GM12801 (cell line): ENCODE measurements around the gene NUP160.

Source experiments
- CTCF ChIP-seq: IDR thresholded peaks from one replicate; pipeline ENCODE4 v1.5.1; 2011; ENCODE audit warnings: control low read depth; ENCODE audit not compliant: insufficient read length; ENCODE audit errors: extremely low read depth

Gene NUP160

DNA sequence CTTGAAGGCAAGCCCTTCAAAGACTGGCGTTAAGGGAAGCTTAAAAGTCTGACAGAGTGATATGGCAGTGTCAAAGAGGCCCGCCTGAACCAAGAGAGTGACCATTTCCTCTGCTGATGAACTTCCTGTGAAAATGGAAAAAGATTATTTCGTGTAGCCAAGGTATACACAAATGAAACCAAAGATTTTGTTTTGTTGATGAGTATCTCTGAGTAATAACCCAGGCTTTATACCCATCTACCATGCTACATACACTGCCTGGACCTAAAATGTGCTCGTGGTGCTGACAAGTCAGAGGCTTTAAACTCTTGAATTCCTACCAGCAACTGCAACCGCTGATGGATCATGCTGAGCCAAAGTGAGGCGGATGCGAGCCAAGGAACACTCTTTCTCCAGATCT, 60.0 kb downstream of the NUP160 start:
- TF ChIP-seq CTCF: no peak

- TF ChIP-seq CTCF: no peak
These were observed 61.8 kb downstream of the NUP160 start for GRCh38 chr11:47786373-47786772.

- no peak for TF ChIP-seq CTCF
These were observed 63.3 kb downstream of the NUP160 start for GRCh38 chr11:47784785-47785381.

DNA sequence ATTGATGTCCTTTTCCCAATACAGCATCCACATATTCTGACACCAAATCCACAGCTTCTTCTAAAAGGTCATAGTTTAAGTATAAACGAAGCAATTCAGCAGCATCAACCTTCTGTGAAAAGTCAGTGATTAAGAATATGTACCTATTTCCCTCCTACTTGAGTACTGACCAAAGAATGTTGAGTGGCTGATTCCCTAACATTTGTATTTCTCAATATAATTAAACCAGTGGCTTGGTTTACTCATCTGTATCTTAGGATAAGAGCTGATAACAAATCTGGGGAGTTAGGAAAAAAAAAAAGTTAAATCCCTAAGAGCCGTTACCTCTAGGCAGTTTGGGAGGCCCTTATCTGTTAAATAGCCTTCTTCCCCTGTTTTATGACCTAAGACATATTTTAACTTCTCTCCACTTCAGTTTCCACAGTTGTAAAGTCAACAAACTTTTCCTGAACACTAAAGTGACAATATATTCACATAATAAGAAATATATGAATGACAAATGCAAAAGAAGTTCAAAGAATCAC, 65.0 kb downstream of the NUP160 start:
- no peak for TF ChIP-seq CTCF

GRCh38 chr11:47778878-47779483, 69.2 kb downstream of the NUP160 start:
- no peak for TF ChIP-seq CTCF

DNA sequence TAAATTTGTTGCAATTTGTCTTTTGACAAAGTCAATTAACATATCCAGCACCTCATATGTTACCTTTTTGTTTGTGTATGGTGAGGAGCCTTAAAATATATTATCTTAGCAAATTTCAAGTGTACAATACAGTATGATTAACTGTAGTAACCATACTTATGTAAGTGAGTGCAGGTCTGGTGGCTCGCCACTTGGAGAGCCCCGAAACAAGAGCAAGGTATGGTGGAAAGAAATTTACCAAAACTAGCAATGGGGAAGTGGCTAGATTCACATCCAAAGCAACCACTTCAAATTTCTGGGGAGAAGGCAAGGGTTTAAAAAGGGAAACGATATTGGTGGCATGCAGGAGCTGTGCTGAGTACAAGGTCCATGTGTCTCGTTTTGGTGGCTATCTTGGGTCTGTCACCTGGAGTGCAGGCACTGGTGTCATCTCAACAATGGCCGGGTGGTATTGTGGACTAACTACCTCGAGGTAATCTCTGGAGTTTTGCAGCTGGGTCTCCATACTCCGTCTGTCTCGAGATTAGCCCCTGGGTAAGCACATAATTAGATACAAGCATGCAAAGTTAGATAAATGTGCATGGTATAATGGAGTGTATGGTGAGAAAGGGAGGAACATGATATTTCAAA, 72.8 kb downstream of the NUP160 start:
- TF ChIP-seq CTCF: no peak

- no peak for TF ChIP-seq CTCF
These were observed 74.3 kb downstream of the NUP160 start for GRCh38 chr11:47773882-47774281.
